HFFc6 (cell line): ENCODE data around the gene CAPN14. TPM values are rescaled to one million over a fixed set of nuclear protein-coding genes. Genes with fewer than 3 reads are reported as not detected.

ENCODE experiments used
- DNase-seq: peaks from one replicate; pipeline ENCODE4 v3.0.0-alpha.2; 2018
- H3K27ac Mint-ChIP-seq: 2 replicates; pipeline ENCODE4 v1.8.0; 2020; ENCODE audit warnings: mild to moderate bottlenecking, mixed read lengths
- H3K27me3 Mint-ChIP-seq: 2 replicates; pipeline ENCODE4 v1.8.0; 2021; ENCODE audit warnings: mild to moderate bottlenecking, moderate library complexity, mixed read lengths; ENCODE audit not compliant: insufficient read depth
- H3K36me3 Mint-ChIP-seq: 2 replicates; pipeline ENCODE4 v1.8.0; 2021; ENCODE audit warnings: low read depth, mixed read lengths
- H3K4me1 Mint-ChIP-seq: 2 replicates; pipeline ENCODE4 v1.8.0; 2020; ENCODE audit warnings: low read depth, mixed read lengths
- H3K4me3 Mint-ChIP-seq: 2 replicates; pipeline ENCODE4 v1.8.0; 2020; ENCODE audit warnings: mild to moderate bottlenecking, moderate library complexity, mixed read lengths
- H3K9me3 Mint-ChIP-seq: 2 replicates; pipeline ENCODE4 v1.8.0; 2020; ENCODE audit warnings: mild to moderate bottlenecking, mixed read lengths
- CTCF ChIP-seq: fragments of 200-600 bp; sonication (generic); IDR thresholded peaks from 2 replicates; pipeline ENCODE4 v1.5.0; 2021; ENCODE audit warnings: antibody characterized with exemption, mild to moderate bottlenecking
- total RNA-seq, 6 experiments: library from RNA; stranded (reverse); fragmentation: NEBNext Ultra II Directional; extraction: Animal tissue kit (Norgen Biotek cat#: 25700); gene quantifications; 2 replicates in 1 of 6; 3 replicates in 5 of 6; pipeline ENCODE4 v1.2.3, GENCODE V29; 2021

Gene CAPN14
- total RNA-seq, 6 experiments from 2014 or later: 0.06 to 0.14 (median 0.07) TPM

GRCh38 chr2:31240381-31241365 lies 23.4 kb upstream of the CAPN14 start:
- no peak for TF ChIP-seq CTCF
- Mint-ChIP-seq H3K36me3 (peaks cover 17% of the 10 kb centered on the region), H3K4me1 (peaks cover 52% of the 10 kb centered on the region), H3K9me3 (no peaks in the 10 kb centered on the region), H3K27ac (peak overlapping the region; percentile 85), H3K27me3 (peaks cover 2% of the 10 kb centered on the region; the same call in 1 of the 2 replicates), H3K4me3 (peak overlapping the region; percentile 66)
- DNase-seq: no peak

GRCh38 chr2:31239593-31240177 lies 22.4 kb upstream of the CAPN14 start:
- Mint-ChIP-seq H3K27me3 (peaks cover 2% of the 10 kb centered on the region; the same call in 1 of the 2 replicates), H3K27ac (peak overlapping the region; percentile 85), H3K9me3 (no peaks in the 10 kb centered on the region), H3K4me1 (peaks cover 61% of the 10 kb centered on the region), H3K36me3 (peaks cover 17% of the 10 kb centered on the region), H3K4me3 (peak overlapping the region; percentile 66)
- TF ChIP-seq CTCF: no peak
- peak; percentile 83 for DNase-seq

- Mint-ChIP-seq H3K36me3 (peaks cover 11% of the 10 kb centered on the region), H3K4me3 (peak overlapping the region; percentile 66), H3K9me3 (no peaks in the 10 kb centered on the region), H3K27ac (peak overlapping the region; percentile 85), H3K27me3 (peaks cover 2% of the 10 kb centered on the region; the same call in 1 of the 2 replicates), H3K4me1 (peaks cover 62% of the 10 kb centered on the region)
- no peak for TF ChIP-seq CTCF
- no peak for DNase-seq
These were observed 21.7 kb upstream of the CAPN14 start for GRCh38 chr2:31238906-31239592.

- Mint-ChIP-seq H3K9me3 (no peaks in the 10 kb centered on the region), H3K27me3 (peaks cover 2% of the 10 kb centered on the region; the same call in 1 of the 2 replicates), H3K4me3 (peak overlapping the region; percentile 78), H3K36me3 (peaks cover 9% of the 10 kb centered on the region; the same call in 1 of the 2 replicates), H3K27ac (peak overlapping the region; percentile 89), H3K4me1 (peaks cover 66% of the 10 kb centered on the region)
- DNase-seq: peak; percentile 56
- TF ChIP-seq CTCF: no peak
These were observed 21.0 kb upstream of the CAPN14 start for GRCh38 chr2:31238126-31238905.
